Keratinocyte (primary cell): ENCODE results near the gene TTYH2. TPM values are rescaled to one million over a fixed set of nuclear protein-coding genes. Genes with fewer than 3 reads are reported as not detected.

Source experiments
- DNase-seq: peaks from one replicate; pipeline ENCODE4 v3.0.0-alpha.2; 2011; ENCODE audit warnings: low read depth, missing footprints, low spot score
- FAIRE-seq: peaks from 2 replicates; lab custom pipeline; 2011; peaks lifted over from hg19 to GRCh38; lab: Jason Lieb, UNC
- H2AFZ ChIP-seq: 2 replicates; pipeline ENCODE4 v1.6.0; 2012; ENCODE audit warnings: low read length, control low read depth, inconsistent platforms; ENCODE audit not compliant: control insufficient read depth
- H3K27ac ChIP-seq: 2 replicates; pipeline ENCODE4 v1.5.1; 2011; ENCODE audit warnings: low read length; ENCODE audit not compliant: control insufficient read depth, insufficient read depth
- H3K27me3 ChIP-seq: 3 replicates; pipeline ENCODE4 v1.6.0; 2011; ENCODE audit warnings: low read length; ENCODE audit not compliant: control insufficient read depth, insufficient read depth; ENCODE audit errors: extremely low read depth
- H3K36me3 ChIP-seq, 2 experiments: 2 replicates in 1 of 2; 3 replicates in 1 of 2; pipeline ENCODE4 v1.5.1; 2011; ENCODE audit warnings: low read length in 2 of 2, mild to moderate bottlenecking in 1 of 2; ENCODE audit not compliant: control insufficient read depth in 2 of 2, insufficient read depth in 2 of 2; ENCODE audit errors: extremely low read depth in 1 of 2
- H3K4me1 ChIP-seq: 3 replicates; pipeline ENCODE4 v1.5.1; 2011; ENCODE audit warnings: low read length; ENCODE audit not compliant: control insufficient read depth, insufficient read depth; ENCODE audit errors: extremely low read depth
- H3K4me2 ChIP-seq: 3 replicates; pipeline ENCODE4 v1.6.0; 2011; ENCODE audit warnings: low read depth, low read length; ENCODE audit not compliant: control insufficient read depth, insufficient read depth; ENCODE audit errors: extremely low read depth
- H3K4me3 ChIP-seq, 3 experiments: fragments of 200-600 bp in 1 of 3; sonication (generic) in 1 of 3; 2 replicates in 2 of 3; 3 replicates in 1 of 3; pipeline ENCODE4 v1.5.1; 2011 to 2016; ENCODE audit warnings: low read length in 3 of 3, mild to moderate bottlenecking in 3 of 3, control low read depth in 2 of 3, inconsistent platforms in 1 of 3, low read depth in 1 of 3, mixed read lengths in 1 of 3, mixed run types in 1 of 3, moderate library complexity in 1 of 3; ENCODE audit not compliant: control insufficient read depth in 2 of 3, insufficient read depth in 2 of 3; ENCODE audit errors: extremely low read depth in 1 of 3
- H3K79me2 ChIP-seq: 2 replicates; pipeline ENCODE4 v1.6.0; 2012; ENCODE audit warnings: low read length; ENCODE audit not compliant: control insufficient read depth, insufficient read depth
- H3K9ac ChIP-seq: 3 replicates; pipeline ENCODE4 v1.6.0; 2011; ENCODE audit warnings: low read length; ENCODE audit not compliant: control insufficient read depth, insufficient read depth; ENCODE audit errors: extremely low read depth
- H3K9me1 ChIP-seq: 3 replicates; pipeline ENCODE4 v1.6.0; 2011; ENCODE audit warnings: low read length; ENCODE audit not compliant: control insufficient read depth, insufficient read depth; ENCODE audit errors: extremely low read depth
- H3K9me3 ChIP-seq: 2 replicates; pipeline ENCODE4 v1.5.1; 2012; ENCODE audit warnings: low read depth, low read length; ENCODE audit not compliant: control insufficient read depth
- H4K20me1 ChIP-seq: 3 replicates; pipeline ENCODE4 v1.6.0; 2011; ENCODE audit warnings: low read length; ENCODE audit not compliant: control insufficient read depth, insufficient read depth; ENCODE audit errors: extremely low read depth
- EZH2 ChIP-seq: IDR thresholded peaks from one replicate; pipeline ENCODE4 v1.6.1; 2012; ENCODE audit warnings: inconsistent platforms, mild to moderate bottlenecking, low read length, moderate library complexity
- dilution Hi-C: fragments of 300-500 bp; cut with MboI; formaldehyde crosslinking; loops from one replicate; pipeline ENCODE4 v1.7.0; 2020; ENCODE audit warnings: low sequenced_read_pairs; ENCODE audit not compliant: extremely low pct_ligation_motif_present
- polyA plus RNA-seq, 5 experiments: library from polyadenylated mRNA; depleted of rRNA in 3 of 5; stranded (reverse) in 3 of 5; stranded (forward) in 1 of 5; unstranded in 1 of 5; fragments of >200 nt; gene quantifications; 1 replicate in 1 of 5; 2 replicates in 3 of 5; 3 replicates in 1 of 5; pipeline versions ENCODE4 v1.2.1 to v1.2.3, GENCODE V29; 2011 to 2012; ENCODE audit warnings: missing spikeins in 2 of 5, low read depth in 1 of 5, low replicate concordance in 1 of 5
- TF ChIP-seq, protein P1 (sequence below), 3 experiments: IDR thresholded peaks in 1 of 3; conservative IDR thresholded peaks in 1 of 3; optimal IDR thresholded peaks in 1 of 3; 2 replicates in 2 of 3; 3 replicates in 1 of 3; pipeline versions ENCODE3 to v1.5.1; 2011; ENCODE audit warnings: low read length in 3 of 3, mild to moderate bottlenecking in 3 of 3, moderate library complexity in 2 of 3, control low read depth in 1 of 3, inconsistent platforms in 1 of 3; ENCODE audit not compliant: insufficient read depth in 2 of 3; ENCODE audit errors: extremely low read depth in 1 of 3

TTYH2 gene
- polyA plus RNA-seq, 1 donor (not counting 4 experiments of a cell fraction or from before 2014, with no cell fraction given), result 3.7 TPM

DNA sequence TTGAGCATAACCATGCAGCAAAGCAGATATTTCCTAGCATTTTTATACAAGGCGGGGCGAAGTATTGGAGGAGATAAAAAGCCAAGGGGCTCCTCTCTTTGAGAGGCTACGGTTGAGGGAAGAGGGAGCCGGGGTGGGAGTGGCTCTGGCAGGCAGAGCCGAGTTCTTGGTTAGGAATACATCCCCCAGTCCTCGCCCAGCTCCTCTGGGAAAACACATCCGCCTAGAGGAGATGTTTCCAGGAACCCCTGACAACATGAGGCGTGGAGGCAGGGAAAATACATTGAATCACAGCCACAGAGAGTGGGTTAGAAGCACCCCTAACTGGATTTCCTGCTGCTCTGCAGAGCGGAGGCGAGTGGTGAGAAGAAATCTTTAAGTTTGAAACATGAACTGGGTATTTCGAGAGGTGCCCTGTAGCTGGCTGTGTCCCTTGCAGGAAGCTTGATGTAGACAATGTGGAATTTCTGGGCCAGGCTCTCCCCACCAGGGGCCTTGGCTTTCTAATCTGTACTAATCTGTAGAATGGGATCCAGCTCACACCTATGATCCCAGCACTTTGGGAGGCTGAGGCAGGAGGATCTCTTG, 27.3 kb downstream of the TTYH2 start:
- Histone ChIP-seq H2AFZ (no peak overlapping the region), H3K27me3 (peaks cover 9% of the 10 kb centered on the region), H3K4me3 (no peak overlapping the region), H4K20me1 (peaks cover 4% of the 10 kb centered on the region), H3K79me2 (no peaks in the 10 kb centered on the region), H3K4me2 (no peak overlapping the region), H3K4me1 (no peaks in the 10 kb centered on the region), H3K9ac (no peak overlapping the region), H3K9me3 (no peaks in the 10 kb centered on the region), H3K9me1 (no peaks in the 10 kb centered on the region), H3K36me3 (no peaks in the 10 kb centered on the region), H3K27ac (no peak overlapping the region)
- no peak for DNase-seq
- TF ChIP-seq, protein P1, sequence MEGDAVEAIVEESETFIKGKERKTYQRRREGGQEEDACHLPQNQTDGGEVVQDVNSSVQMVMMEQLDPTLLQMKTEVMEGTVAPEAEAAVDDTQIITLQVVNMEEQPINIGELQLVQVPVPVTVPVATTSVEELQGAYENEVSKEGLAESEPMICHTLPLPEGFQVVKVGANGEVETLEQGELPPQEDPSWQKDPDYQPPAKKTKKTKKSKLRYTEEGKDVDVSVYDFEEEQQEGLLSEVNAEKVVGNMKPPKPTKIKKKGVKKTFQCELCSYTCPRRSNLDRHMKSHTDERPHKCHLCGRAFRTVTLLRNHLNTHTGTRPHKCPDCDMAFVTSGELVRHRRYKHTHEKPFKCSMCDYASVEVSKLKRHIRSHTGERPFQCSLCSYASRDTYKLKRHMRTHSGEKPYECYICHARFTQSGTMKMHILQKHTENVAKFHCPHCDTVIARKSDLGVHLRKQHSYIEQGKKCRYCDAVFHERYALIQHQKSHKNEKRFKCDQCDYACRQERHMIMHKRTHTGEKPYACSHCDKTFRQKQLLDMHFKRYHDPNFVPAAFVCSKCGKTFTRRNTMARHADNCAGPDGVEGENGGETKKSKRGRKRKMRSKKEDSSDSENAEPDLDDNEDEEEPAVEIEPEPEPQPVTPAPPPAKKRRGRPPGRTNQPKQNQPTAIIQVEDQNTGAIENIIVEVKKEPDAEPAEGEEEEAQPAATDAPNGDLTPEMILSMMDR (optimal IDR thresholded peaks at IDR 0.05 in 1 of 3, IDR thresholded peaks at IDR 0.05 in 1 of 3, conservative IDR thresholded peaks at IDR 0.05 in 1 of 3; ENCODE audit: extremely low read depth in 1 of 3, insufficient read depth in 2 of 3, low read length in 3 of 3), result no peak
- no peak for TF ChIP-seq EZH2
- no peak for FAIRE-seq
- dilution Hi-C loops, result no loop called here

DNA sequence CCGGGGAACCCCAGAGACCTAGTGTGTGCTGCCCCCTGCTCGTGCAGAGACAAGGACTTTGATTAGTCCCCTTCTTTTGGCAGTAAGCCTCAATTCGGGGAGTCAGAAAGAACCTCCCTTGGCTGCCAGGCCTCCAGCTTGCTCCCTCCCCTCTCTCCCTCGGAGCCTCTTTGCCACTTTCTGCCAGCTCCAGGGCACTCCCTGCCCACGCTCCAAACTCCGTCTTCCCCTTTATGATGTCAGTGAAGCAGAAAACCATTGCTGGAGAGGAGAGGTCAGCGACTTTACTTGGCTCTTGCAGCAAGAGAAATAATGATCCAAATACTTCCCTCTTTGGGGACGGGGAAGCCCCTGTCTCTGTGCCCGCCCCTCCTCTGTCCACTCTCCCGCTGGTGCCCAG, 28.1 kb downstream of the TTYH2 start:
- H3K36me3 ChIP-seq, result no peaks in the 10 kb centered on the region
- no peak overlapping the region for H3K27ac ChIP-seq
- H3K4me1 ChIP-seq, result no peaks in the 10 kb centered on the region
- dilution Hi-C loops, result no loop called here
- H3K9me1 ChIP-seq, result no peaks in the 10 kb centered on the region
- no peaks in the 10 kb centered on the region for H3K9me3 ChIP-seq
- peaks cover 4% of the 10 kb centered on the region for H4K20me1 ChIP-seq
- DNase-seq, result no peak
- FAIRE-seq, result no peak
- TF ChIP-seq, protein P1 (optimal IDR thresholded peaks at IDR 0.05 in 1 of 3, IDR thresholded peaks at IDR 0.05 in 1 of 3, conservative IDR thresholded peaks at IDR 0.05 in 1 of 3; ENCODE audit: extremely low read depth in 1 of 3, insufficient read depth in 2 of 3, low read length in 3 of 3), result no peak
- TF ChIP-seq EZH2, result no peak
- H3K27me3 ChIP-seq, result peaks cover 9% of the 10 kb centered on the region
- H3K9ac ChIP-seq, result no peak overlapping the region
- no peak overlapping the region for H2AFZ ChIP-seq
- no peaks in the 10 kb centered on the region for H3K79me2 ChIP-seq
- H3K4me3 ChIP-seq, result no peak overlapping the region
- H3K4me2 ChIP-seq, result no peak overlapping the region
